HepG2 (cell line): ENCODE measurements around the gene SMLR1. TPM values are rescaled to one million over a fixed set of nuclear protein-coding genes. Genes with fewer than 3 reads are reported as not detected.

ENCODE experiments used
- CEBPZ ChIP-seq: IDR thresholded peaks from 2 replicates; pipeline ENCODE4 v1.6.1; 2012; ENCODE audit warnings: low read length, improper control_type of control experiment
- HDAC6 ChIP-seq: fragments of 200-600 bp; sonication (generic); IDR thresholded peaks from 2 replicates; pipeline ENCODE4 v1.7.0; 2017; ENCODE audit warnings: mild to moderate bottlenecking, antibody characterized with exemption, low read length, low read depth
- IRX3 ChIP-seq: sonication (generic); formaldehyde crosslinking; IDR thresholded peaks from 2 replicates; pipeline ENCODE4 v1.8.1; 2023; ENCODE audit warnings: mild to moderate bottlenecking, low read depth, missing genetic modification reagents, borderline replicate concordance
- KDM5A ChIP-seq: fragments of 200-600 bp; sonication (generic); IDR thresholded peaks from 2 replicates; pipeline ENCODE4 v1.7.0; 2018; ENCODE audit warnings: antibody characterized with exemption, mild to moderate bottlenecking, low read length, borderline replicate concordance
- MYC ChIP-seq: sonication (generic); formaldehyde crosslinking; IDR thresholded peaks from 2 replicates; pipeline ENCODE4 v1.9.0; 2021; ENCODE audit warnings: missing genetic modification reagents, borderline replicate concordance
- MZF1 ChIP-seq: sonication (generic); formaldehyde crosslinking; IDR thresholded peaks from 2 replicates; pipeline ENCODE4 v1.8.1; 2023; ENCODE audit warnings: mild to moderate bottlenecking, missing genetic modification reagents, borderline replicate concordance
- PRDM4 ChIP-seq: sonication (generic); formaldehyde crosslinking; IDR thresholded peaks from 2 replicates; pipeline ENCODE4 v1.9.0; 2021; ENCODE audit warnings: missing genetic modification reagents, borderline replicate concordance
- SAP130 ChIP-seq: IDR thresholded peaks from 2 replicates; pipeline ENCODE4 v1.6.1; 2016; ENCODE audit warnings: low read depth
- ZFP36 ChIP-seq: fragments of 150-350 bp; IDR thresholded peaks from 2 replicates; pipeline ENCODE4 v1.6.1; 2018; ENCODE audit warnings: borderline replicate concordance, low read length, low read depth; ENCODE audit not compliant: partially characterized antibody
- ZNF124 ChIP-seq: sonication (generic); formaldehyde crosslinking; IDR thresholded peaks from 2 replicates; pipeline ENCODE4 v1.4.0; 2020; ENCODE audit warnings: missing genetic modification reagents
- ZNF280D ChIP-seq: sonication (generic); formaldehyde crosslinking; IDR thresholded peaks from 2 replicates; pipeline ENCODE4 v1.5.1; 2020; ENCODE audit warnings: mild to moderate bottlenecking, missing genetic modification reagents
- ZNF282 ChIP-seq: fragments of 450-650 bp; IDR thresholded peaks from 2 replicates; pipeline ENCODE4 v1.6.1; 2018; ENCODE audit not compliant: partially characterized antibody
- polyA plus RNA-seq, 8 experiments: library from polyadenylated mRNA; depleted of rRNA in 3 of 8; stranded (reverse) in 7 of 8; unstranded in 1 of 8; fragments of >200 nt; fragmentation: Illumina TruSeq in 4 of 8; extraction: Trizol in 4 of 8; gene quantifications; 2 replicates each; pipeline versions ENCODE4 v1.2.1 to v1.2.3, GENCODE V29; 2011 to 2016; ENCODE audit warnings: low read depth in 4 of 8, missing spikeins in 1 of 8, mixed read lengths in 1 of 8; ENCODE audit not compliant: insufficient read depth in 1 of 8
- total RNA-seq, 5 experiments: library from RNA; depleted of rRNA; stranded (reverse); fragments of >200 nt; fragmentation: Illumina TruSeq; extraction: Trizol; gene quantifications; 2 replicates each; pipeline ENCODE4 v1.2.3, GENCODE V29; 2016; ENCODE audit warnings: low read depth in 1 of 5
- TF ChIP-seq, protein P1 (sequence below): IDR thresholded peaks from 2 replicates; pipeline ENCODE4 v1.6.1; 2016; ENCODE audit warnings: mild to moderate bottlenecking
- TF ChIP-seq, protein P2 (sequence below): sonication (generic); formaldehyde crosslinking; IDR thresholded peaks from 2 replicates; pipeline ENCODE4 v1.5.1; 2020; ENCODE audit warnings: missing genetic modification reagents, mild to moderate bottlenecking, borderline replicate concordance

Gene SMLR1
- total and polyA plus RNA-seq, 2 of the 13 experiments (the other 11 are each of a cell fraction or from before 2014, with no cell fraction given), result 41.8 to 104 TPM

DNA sequence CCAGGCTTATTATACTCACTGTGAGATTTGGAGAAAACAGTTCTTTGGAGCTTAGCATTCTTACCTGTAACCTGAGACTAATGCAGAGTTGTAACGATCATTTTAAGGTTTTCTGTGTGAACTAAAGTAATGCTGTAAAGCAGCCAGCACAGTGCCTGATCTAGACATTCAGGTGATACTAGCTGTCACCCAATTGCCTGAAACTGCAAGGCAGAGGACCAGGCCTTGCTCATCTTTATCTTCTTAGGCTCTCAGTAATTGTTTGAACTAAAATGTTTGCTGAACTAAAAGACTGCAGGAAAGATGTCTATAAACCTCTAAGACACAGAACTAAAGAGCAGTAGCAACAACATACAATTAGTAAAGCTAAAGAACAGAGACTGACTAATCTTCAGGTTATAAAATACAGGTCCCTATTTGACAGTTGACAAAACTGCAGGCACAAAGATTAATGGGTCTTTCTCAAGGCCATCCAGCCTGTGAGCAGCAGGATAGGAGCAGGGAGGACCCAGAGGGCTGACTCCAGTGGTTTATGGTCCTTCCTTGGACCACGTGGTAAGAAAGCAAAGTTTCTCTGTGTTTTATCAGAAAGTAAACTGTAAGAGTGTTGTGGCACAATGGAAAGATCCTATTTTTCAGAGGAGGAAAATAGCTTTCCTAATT lies 31.4 kb downstream of the SMLR1 start (continued):
- TF ChIP-seq, protein P1, sequence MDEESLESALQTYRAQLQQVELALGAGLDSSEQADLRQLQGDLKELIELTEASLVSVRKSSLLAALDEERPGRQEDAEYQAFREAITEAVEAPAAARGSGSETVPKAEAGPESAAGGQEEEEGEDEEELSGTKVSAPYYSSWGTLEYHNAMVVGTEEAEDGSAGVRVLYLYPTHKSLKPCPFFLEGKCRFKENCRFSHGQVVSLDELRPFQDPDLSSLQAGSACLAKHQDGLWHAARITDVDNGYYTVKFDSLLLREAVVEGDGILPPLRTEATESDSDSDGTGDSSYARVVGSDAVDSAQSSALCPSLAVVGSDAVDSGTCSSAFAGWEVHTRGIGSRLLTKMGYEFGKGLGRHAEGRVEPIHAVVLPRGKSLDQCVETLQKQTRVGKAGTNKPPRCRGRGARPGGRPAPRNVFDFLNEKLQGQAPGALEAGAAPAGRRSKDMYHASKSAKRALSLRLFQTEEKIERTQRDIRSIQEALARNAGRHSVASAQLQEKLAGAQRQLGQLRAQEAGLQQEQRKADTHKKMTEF (CRISPR knock-in tag), result 0 out of 2 replicates have a peak, but pooled peaks have one; percentile 16
- TF ChIP-seq IRX3 (no peak), CEBPZ (no peak), MZF1 (CRISPR knock-in tag) (no peak), ZNF282 (no peak), HDAC6 (no peak), KDM5A (no peak), MYC (peak; percentile 27; the same call in 1 of the 2 replicates), ZNF280D (CRISPR knock-in tag) (peak; percentile 67; the same call in 1 of the 2 replicates), ZNF124 (CRISPR knock-in tag) (0 out of 2 replicates have a peak, but pooled peaks have one; percentile 11), ZFP36 (no peak), SAP130 (peak; percentile 53; the same call in 1 of the 2 replicates), PRDM4 (CRISPR knock-in tag) (no peak)
- TF ChIP-seq, protein P2, sequence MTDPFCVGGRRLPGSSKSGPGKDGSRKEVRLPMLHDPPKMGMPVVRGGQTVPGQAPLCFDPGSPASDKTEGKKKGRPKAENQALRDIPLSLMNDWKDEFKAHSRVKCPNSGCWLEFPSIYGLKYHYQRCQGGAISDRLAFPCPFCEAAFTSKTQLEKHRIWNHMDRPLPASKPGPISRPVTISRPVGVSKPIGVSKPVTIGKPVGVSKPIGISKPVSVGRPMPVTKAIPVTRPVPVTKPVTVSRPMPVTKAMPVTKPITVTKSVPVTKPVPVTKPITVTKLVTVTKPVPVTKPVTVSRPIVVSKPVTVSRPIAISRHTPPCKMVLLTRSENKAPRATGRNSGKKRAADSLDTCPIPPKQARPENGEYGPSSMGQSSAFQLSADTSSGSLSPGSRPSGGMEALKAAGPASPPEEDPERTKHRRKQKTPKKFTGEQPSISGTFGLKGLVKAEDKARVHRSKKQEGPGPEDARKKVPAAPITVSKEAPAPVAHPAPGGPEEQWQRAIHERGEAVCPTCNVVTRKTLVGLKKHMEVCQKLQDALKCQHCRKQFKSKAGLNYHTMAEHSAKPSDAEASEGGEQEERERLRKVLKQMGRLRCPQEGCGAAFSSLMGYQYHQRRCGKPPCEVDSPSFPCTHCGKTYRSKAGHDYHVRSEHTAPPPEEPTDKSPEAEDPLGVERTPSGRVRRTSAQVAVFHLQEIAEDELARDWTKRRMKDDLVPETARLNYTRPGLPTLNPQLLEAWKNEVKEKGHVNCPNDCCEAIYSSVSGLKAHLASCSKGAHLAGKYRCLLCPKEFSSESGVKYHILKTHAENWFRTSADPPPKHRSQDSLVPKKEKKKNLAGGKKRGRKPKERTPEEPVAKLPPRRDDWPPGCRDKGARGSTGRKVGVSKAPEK (CRISPR knock-in tag), result peak; percentile 87; the same call in 1 of the 2 replicates
